Activated CD4-positive, alpha-beta T cell treated with anti-CD3 and anti-CD28 coated beads, Interleukin-10, Interleukin-2, amounts not matched to agents 100 ng/mL and 50 ng/mL, durations not matched to agents 16 hours and 8 hours (primary cell): ENCODE data around the gene PHF21A.
A peak's percentile ranks its signal among the peaks of the same experiment; 100 is the strongest.

ENCODE experiments used
- DNase-seq: peaks from one replicate; pipeline ENCODE4 v3.0.0-alpha.2; 2020

Gene PHF21A

GRCh38 chr11:46121301-46121723, at the start of gene PHF21A:
TSS of gene PHF21A (minus strand) at chr11:46121454. CDS start at chr11:46084219, 37,235 bp downstream.
- DNase-seq, result peak; percentile 93

DNA sequence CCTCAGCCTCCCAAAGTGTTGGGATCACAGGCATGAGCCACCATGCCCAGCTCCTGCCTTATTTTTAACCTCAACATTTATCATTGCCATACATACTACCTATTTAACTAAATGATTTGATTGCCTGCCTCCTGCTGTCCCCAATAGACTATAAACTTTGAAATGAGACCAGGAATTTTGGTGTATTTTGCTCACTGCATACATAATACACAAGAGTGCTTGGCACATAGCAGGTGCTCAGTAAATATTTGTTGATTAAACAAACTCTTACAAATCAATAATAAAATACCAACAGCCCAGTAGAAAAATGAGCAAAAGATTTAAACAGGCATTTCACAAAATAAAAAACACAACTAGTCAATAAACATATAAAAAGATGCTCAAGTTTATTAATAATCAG, 49.5 kb upstream of the PHF21A start:
- DNase-seq, result no peak

DNA sequence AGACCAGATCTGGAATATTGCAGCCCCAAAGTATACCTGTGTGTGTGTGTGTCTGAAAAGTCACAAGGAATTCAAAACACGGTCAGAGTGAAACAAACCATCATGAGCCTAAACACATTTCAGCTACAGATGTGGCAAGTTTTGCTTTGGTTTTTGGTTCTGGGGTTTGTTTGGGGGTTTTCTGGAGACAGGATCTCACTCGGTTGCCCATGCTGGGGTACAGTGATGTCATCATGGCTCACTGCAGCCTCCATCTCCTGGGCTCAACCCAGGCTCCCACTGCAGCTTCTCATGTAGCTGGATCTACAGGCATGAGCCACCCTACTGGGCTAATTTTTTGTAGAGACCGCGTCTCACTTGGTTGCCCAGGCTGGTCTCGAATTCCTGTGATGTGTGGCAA, 41.4 kb upstream of the PHF21A start:
- DNase-seq, result peak; percentile 30

DNA sequence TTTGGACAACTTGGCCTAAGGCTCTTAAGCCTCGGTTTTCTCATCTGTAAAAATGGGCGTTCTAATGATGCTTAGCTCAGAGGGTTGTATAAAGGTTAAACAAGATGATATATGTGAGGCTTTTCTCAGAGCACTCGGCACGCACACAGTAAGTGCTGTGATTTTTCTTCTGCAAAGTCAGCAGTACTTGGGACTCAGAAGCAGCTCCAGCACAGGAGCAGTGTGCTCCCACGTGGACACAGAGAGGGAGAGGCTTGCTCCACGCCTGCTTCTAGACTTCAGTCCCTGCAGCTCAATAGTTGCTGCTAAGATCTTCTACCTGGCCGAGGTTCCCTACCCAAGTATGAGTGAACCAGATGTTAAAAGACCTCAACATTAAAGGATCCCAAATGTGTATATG, 39.9 kb upstream of the PHF21A start:
- DNase-seq, result no peak

DNA sequence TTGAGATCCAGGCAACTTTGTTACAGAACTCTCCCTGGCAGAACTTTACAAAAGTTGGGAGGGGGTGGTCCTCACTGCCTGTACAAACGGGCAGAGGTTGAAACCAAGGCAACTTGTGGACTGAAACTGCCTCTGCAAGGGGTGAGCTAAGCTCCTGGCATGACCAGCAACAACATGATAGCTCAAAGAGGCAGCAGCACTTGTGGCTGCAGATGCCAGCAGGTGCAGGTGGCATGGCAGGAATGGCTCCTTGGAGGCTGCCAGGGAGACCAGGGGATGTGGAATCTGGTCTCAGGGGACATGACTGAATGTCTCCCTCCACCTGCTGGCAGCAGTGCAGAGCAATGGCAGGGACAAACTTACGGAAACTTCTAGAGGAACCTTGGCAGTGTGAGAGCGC, 38.8 kb upstream of the PHF21A start:
- DNase-seq, result no peak

DNA sequence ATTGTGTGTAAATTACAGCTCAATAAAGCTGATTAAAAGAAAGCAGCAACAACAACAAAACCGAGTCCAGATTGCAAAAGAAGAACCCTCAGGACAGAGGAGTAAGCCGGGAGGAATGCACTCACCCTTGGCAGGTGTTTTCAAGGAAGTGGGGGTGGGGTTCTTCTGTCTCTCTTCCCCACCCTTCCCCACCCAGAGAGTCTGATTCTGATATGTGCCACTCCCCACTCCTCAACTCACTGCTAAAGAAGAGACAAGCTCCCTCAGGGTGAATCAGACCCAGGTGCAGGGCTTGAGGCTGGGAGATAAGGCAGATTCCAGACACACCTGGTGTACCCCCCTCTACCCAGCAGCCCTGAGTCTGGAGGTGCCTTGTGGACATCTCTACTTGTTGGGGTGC, 38.4 kb upstream of the PHF21A start:
- no peak for DNase-seq

- peak; percentile 51 for DNase-seq
Observed at GRCh38 chr11:46149826-46150225, 28.6 kb upstream of the PHF21A start.

DNA sequence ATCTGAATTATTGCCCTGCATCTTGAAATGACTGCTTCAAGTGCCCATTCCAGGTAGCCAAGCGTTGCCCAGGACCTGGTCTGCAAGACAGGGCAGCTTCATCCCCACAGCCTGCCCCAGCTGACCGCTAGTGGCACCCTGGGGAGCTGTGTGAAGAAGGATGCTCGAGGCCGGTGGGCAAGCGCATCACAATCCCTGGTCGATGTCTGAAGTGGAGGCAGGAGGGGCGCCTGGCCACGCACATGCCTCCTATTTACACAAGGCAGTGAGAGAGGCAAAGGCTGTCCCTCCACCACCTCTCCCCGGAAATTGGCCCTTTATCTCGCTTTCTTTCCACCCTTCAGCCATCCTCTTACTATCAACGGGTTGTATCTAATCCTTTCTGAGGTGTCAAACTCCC, 28.1 kb upstream of the PHF21A start:
- DNase-seq, result no peak

GRCh38 chr11:46144741-46145140, 23.5 kb upstream of the PHF21A start:
- DNase-seq, result no peak

- no peak for DNase-seq
Observed at GRCh38 chr11:46143049-46143806, 22.0 kb upstream of the PHF21A start.

DNA sequence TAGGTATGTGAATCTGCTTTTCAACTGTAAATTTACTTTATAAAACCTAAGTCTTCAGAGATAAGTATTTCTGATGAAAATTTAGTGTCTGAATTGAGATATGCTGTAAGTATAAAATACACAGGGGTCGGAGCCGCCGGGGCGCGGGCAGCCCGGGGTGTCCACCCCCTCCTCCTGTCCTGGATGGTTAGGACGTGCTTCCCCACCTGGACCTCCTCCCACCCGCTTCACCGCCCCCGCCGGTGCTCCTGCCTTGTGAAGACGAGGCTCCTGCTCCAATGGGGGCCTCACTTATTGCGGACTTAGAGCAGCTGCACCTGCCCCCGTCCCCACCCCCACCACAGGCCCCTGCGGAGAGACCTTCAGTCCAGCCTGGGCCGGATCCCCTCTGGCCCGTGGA, 21.3 kb upstream of the PHF21A start:
- DNase-seq, result no peak

DNA sequence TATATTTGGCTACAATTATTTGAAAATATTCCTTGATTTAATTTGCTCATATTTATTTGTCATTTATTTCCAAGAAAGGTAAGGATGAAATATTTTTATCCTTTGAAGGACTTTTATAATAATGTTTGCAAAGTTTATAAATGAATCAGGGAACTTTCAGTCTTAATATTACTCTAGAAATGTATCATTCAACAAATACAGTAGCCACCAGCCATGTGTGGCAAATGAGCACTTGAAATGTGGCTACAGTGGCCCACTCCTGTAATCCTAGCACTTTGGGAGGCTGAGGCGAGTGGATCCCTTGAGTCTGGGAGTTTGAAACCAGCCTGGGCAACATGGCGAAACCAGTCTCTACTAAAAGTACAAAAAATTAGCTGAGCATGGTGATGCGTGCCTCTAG, 20.3 kb upstream of the PHF21A start:
- DNase-seq, result peak; percentile 47

DNA sequence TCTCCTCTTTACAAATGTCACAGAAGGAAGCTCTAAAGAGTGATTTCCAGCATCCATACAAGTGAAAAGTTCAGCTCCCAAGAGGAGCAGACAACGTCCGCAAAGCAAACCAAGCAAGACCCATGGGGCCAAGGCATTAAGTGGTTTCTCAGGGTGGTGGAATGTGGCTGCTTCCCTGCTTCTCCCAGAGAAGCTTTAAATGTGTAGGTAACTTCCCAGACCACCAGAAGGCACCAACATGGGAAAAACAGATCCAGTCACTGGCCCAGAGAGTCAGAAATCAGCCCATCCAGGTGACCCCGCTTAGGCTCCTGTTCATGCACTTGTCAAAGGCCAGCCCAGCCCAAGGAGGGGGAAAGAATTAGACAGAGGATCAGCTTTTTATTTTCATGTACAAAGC, 13.3 kb upstream of the PHF21A start:
- DNase-seq, result no peak

DNA sequence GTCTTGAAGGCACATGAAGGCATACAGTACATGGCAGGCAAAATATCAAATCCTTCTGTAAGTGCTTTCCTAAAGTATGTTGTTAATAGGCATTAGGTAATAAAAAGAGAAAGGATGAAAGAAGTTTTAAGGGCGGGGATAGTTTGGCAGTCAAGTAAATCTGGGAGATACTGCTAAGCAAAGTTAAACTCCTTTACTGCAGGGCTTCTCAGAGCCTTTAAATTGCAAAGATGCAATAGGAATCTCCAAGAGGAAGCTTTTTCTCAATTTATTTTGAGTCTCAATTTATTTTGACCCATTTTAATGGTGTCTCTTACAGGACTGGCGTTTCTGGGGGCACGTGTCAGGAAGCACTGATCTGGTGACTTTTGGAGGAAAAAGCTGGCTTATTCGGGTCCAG, 12.8 kb upstream of the PHF21A start:
- DNase-seq, result no peak

DNA sequence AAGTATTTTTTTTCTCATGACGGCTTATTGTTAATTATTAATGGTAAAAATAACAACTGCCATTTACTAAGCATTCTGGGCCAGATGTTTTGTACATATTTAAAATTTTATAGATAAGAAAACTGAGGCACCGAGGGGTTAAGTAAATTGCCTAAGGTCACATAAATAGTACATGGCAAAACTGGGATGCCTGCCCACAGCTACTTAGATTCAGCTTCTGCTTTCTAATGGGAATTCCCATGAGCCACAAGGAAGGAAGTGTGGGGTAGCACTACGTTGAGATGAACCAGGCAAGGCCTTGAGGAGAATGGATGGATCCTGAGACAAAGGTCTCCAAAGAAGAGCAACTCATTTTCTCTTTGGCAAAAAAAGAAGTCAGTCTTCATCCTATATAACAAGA, 11.9 kb upstream of the PHF21A start:
- DNase-seq, result no peak

DNA sequence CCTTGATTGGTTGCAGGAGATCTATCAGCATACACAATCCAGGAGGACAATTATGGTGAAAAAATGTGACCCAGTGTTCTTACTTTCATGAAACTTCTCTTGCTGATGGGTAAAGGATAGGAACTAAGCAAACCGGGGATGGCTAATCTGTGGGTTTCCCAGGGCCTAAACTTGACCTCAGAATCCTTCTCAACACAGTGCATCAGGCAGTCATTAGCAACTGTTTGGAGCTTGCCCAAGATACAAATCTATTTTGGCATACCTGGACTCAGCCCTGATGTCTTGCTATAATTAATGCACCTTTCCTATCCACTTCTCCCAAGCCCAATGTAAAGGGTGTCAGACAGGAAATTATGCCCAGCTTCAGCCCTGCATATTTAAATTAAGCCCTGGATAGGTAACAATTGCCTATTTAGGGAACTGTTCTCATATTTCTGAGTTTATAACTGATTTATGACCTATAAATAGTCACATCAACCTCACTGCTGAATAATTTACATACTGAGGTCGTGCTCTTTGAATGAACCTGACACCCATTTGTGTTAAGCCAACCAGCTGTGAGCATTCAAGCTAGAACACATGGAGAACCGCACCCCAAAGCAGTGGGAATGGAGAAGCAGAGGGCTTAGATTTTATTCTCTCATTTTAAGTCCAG, 9.2 kb upstream of the PHF21A start:
- DNase-seq, result no peak

DNA sequence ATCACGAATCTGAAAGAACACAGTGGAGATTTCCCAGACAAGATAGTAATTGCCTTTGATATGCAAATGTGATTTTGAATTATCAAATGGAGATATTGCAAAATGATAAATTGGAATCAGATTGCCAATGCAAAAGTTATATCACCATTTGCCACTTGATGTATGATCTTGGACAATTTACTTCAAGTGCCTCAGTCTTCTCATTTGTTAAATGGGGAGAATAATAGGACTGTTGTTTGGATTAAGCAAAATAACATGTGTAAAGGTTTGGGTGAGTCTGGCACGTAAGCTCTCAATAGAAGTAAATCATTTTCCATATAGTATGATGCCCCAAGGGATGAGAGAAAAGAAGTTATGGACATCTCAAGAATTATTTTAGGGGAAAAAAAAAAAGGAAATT, 7.9 kb upstream of the PHF21A start:
- DNase-seq, result no peak

DNA sequence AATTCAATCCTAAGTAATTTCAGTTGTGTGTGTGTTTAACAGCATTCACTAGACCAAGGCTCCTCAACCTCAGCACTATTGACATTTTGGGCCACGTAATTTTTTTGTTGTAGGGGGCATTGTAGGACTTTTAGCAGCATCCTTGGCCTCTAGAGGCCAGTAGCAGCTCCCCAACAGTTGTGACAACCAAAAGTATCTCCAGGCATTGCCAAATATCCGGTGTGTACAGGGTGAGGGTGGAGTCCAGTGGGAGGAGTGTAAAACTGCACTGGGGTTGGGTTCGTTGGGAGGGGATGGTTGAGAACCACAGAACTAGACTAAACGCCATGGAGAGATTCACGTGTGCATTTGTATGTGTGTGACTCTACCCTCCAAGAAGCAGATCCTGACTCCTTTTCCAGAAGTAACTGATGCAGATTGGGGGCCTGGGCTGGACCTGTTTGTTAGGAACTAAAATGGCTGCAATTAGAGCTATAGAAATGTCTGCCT, 5.9 kb upstream of the PHF21A start:
- peak; percentile 87 for DNase-seq

DNA sequence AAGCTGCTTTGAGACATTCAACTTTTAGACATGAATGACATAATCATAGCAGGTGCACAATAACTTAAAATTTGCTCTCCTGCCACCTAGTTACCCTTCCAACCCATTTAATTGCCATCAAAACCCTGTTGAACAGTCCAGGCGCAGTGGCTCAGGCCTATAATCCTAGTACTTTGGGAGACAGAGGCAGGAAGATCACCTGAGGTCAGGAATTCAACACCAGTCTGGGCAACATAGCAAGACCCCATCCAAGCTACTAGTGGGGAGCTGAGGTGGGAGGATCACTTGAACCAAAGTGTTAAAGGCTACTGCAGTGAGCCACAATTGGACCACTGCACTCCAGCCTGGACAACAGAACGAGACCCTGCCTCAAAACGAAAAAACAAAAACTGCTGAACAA, 4.0 kb upstream of the PHF21A start:
- DNase-seq, result no peak

GRCh38 chr11:46122945-46123715, 1.9 kb upstream of the PHF21A start:
- DNase-seq, result peak; percentile 32

DNA sequence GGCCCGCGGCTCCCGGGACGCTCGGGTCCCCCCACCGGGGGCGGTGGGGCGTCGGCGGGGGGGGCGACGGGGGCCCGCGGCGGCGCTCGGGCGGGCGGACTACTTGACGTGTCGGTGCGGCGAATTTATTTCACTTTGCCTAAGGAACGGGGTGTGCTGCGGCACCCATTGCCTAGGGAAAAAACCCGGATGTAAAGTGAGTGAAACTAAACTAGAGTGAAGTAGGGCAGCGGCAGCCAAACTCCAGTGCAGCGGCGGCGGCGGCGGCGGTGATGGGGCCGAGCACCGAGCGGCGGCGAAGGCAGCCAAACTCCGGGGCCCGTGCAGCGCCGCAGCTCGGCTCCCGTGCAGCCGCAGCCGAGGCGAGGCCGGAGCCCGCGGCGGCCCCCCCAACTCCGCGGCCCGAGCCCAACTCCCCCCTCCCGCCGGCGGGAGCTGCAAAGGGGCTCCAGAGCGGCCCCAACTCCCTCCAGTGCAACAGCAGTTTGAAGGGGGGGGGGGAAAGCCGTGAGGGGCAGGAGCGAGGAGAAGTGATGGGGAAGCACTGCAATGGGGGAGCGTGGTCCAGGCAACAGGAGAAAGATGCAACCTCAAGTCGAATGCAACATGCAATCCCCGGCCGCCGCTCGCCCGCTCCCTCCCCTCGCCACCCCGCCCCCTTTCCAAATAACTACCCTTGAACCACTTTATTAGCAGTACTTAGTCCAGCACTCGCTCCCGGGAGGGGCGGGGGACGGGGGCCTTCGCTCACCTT, 647 bp upstream of the PHF21A start:
- peak; percentile 81 for DNase-seq

DNA sequence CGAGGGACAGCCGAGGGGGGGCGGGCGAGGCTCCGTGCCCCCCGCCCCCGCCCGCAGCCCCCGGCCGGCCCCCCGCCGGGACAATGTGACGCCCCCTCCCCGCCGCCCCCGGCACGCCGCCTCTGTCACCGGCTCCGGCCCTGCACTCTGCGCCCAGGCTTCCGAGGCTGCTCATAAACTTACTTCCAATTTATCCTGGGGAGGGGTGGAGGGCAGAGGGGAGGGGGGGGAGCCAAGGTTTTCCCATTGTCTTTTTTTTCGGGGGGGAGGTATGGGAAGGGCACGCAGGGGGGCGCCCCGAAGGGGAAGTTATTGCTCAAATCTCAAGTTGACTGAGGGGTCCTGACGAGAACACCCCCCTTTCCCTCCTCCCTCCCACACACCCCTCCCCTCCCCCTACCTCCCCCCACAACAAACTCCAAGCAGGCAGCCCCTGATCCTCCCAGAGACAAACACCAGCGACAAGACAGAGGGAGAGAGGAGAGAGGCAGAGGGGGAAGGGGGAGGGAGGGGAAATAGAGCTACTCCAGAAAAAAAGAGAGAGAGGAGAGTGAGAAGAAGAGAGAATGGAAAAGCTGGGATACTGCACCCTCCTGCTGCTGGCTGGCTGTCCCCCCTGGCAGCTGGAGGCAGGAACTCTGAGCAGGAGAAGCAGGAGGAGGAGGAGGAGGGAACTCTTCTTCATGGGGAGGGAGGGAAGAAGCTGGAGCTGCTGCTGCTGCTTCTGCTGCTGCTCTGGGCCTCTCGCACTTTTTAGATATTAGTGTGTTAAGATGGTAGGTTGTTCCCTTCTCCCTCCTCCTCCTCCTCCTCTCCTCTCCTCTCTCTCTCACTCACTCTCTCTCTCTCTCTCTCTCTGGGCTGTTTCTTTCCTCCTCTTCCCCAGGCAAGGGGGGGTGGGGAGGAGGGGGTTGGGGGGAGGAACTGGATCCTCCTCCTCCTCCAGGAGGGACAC, 631 bp downstream of the PHF21A start:
- peak; percentile 39 for DNase-seq
